ENCODE measurements around the gene NEDD1. TPM values are rescaled to one million over a fixed set of nuclear protein-coding genes. Genes with fewer than 3 reads are reported as not detected.

The NEDD1 gene
- 17.4 and 19.7 TPM in 2 replicates for polyA plus RNA-seq (2013)

GRCh38 chr12:96906849-96907670 lies at the start of gene NEDD1:
NEDD1 (plus strand) TSS chr12:96907257; CDS start chr12:96909760, 2,503 bp downstream.
- Histone ChIP-seq H2BK5ac (ENCODE audit: low read depth, low read length, poor library complexity) (peak within 1 kb of the TSS; percentile 83), H2AK5ac (ENCODE audit: low read length) (peak within 1 kb of the TSS; percentile 76)

GRCh38 chr12:96858162-96858561 lies 48.9 kb upstream of the NEDD1 start:
- Histone ChIP-seq H3K9me3 (ENCODE audit: insufficient read depth, low read depth, low read length) (no peaks in the 10 kb centered on the region), H3K79me2 (ENCODE audit: control insufficient read depth, insufficient read depth, low read length, poor library complexity) (no peaks in the 10 kb centered on the region), H3K79me1 (ENCODE audit: low read length) (peaks cover 3% of the 10 kb centered on the region), H3K36me3 (ENCODE audit: control insufficient read depth in 1 of 2, insufficient read depth in 2 of 2, low read length in 2 of 2) (no peaks in the 10 kb centered on the region), H3K4me1 (ENCODE audit: control insufficient read depth in 1 of 2, insufficient read depth in 2 of 2, low read length in 2 of 2) (peaks cover 0 to 2% of the 10 kb centered on the region in 2 experiments), H2AK5ac (ENCODE audit: low read length) (no peak overlapping the region), H3K4me3 (ENCODE audit: low read depth, low read length) (no peak overlapping the region), H3K4ac (ENCODE audit: low read depth, low read length) (no peak overlapping the region), H3K9ac (ENCODE audit: low read length) (no peak overlapping the region), H4K91ac (ENCODE audit: low read depth, low read length) (no peak overlapping the region), H3K27me3 (ENCODE audit: insufficient read depth, low read length) (no peaks in the 10 kb centered on the region), H3K14ac (ENCODE audit: low read length) (no peak overlapping the region), H2BK12ac (ENCODE audit: low read length) (no peak overlapping the region), H2AFZ (ENCODE audit: insufficient read depth, low read length, poor library complexity) (no peak overlapping the region), H3K23ac (ENCODE audit: low read length) (no peak overlapping the region), H4K8ac (ENCODE audit: low read depth, low read length) (no peak overlapping the region), H4K12ac (ENCODE audit: low read depth, low read length) (no peak overlapping the region), H3K18ac (ENCODE audit: low read length) (no peak overlapping the region), H2BK5ac (ENCODE audit: low read depth, low read length, poor library complexity) (no peak overlapping the region), H3K27ac (ENCODE audit: low read depth, low read length) (no peak overlapping the region), H2BK120ac (ENCODE audit: insufficient read depth, low read length, poor library complexity) (no peak overlapping the region), H3K4me2 (ENCODE audit: low read length) (no peak overlapping the region)
- no CpG with 5 or more reads among the region's 1 CpG for WGBS (ENCODE audit: extremely low coverage, insufficient coverage, insufficient read length)
- no peak for DNase-seq

More at GRCh38 chr12:96906849-96907670, at the start of gene NEDD1:
- H2AFZ ChIP-seq (ENCODE audit: insufficient read depth, low read length, poor library complexity) = peak within 1 kb of the TSS; percentile 95
- H3K27me3 ChIP-seq (ENCODE audit: insufficient read depth, low read length) = no peaks in the 10 kb centered on the region
- peak; percentile 61 to 75 for DNase-seq
- peak within 1 kb of the TSS; percentile 86 for H4K12ac ChIP-seq (ENCODE audit: low read depth, low read length)
- peak within 1 kb of the TSS; percentile 59 for H3K27ac ChIP-seq (ENCODE audit: low read depth, low read length)
- no peak within 1 kb of the TSS for H3K23ac ChIP-seq (ENCODE audit: low read length)
- peaks cover 11% of the 10 kb centered on the region for H3K79me2 ChIP-seq (ENCODE audit: control insufficient read depth, insufficient read depth, low read length, poor library complexity)
- H3K9me3 ChIP-seq (ENCODE audit: insufficient read depth, low read depth, low read length) = no peaks in the 10 kb centered on the region
- H3K14ac ChIP-seq (ENCODE audit: low read length) = peak within 1 kb of the TSS; percentile 96
- peak within 1 kb of the TSS; percentile 85 for H3K4me3 ChIP-seq (ENCODE audit: low read depth, low read length)
- H2BK12ac ChIP-seq (ENCODE audit: low read length) = peak within 1 kb of the TSS; percentile 65
- peak within 1 kb of the TSS; percentile 80 for H3K18ac ChIP-seq (ENCODE audit: low read length)
- H4K8ac ChIP-seq (ENCODE audit: low read depth, low read length) = peak within 1 kb of the TSS; percentile 98
- no CpG with 5 or more reads among the region's 68 CpGs for WGBS (ENCODE audit: extremely low coverage, insufficient coverage, insufficient read length)
- H2BK120ac ChIP-seq (ENCODE audit: insufficient read depth, low read length, poor library complexity) = peak within 1 kb of the TSS; percentile 92
- H4K91ac ChIP-seq (ENCODE audit: low read depth, low read length) = peak within 1 kb of the TSS; percentile 82
- H3K36me3 ChIP-seq (ENCODE audit: control insufficient read depth in 1 of 2, insufficient read depth in 2 of 2, low read length in 2 of 2) = no peaks in the 10 kb centered on the region
- peak within 1 kb of the TSS; percentile 34 for H3K9ac ChIP-seq (ENCODE audit: low read length)
- peak within 1 kb of the TSS; percentile 26 for H3K4ac ChIP-seq (ENCODE audit: low read depth, low read length)
- peak within 1 kb of the TSS; percentile 88 for H3K4me2 ChIP-seq (ENCODE audit: low read length)
- peaks cover 10% of the 10 kb centered on the region for H3K79me1 ChIP-seq (ENCODE audit: low read length)
- H3K4me1 ChIP-seq (ENCODE audit: control insufficient read depth in 1 of 2, insufficient read depth in 2 of 2, low read length in 2 of 2) = peaks cover 0 to 5% of the 10 kb centered on the region in 2 experiments

- H3K4ac ChIP-seq (ENCODE audit: low read depth, low read length) = no peak overlapping the region
- H3K23ac ChIP-seq (ENCODE audit: low read length) = no peak overlapping the region
- no peak for DNase-seq
- H4K8ac ChIP-seq (ENCODE audit: low read depth, low read length) = no peak overlapping the region
- H3K4me1 ChIP-seq (ENCODE audit: control insufficient read depth in 1 of 2, insufficient read depth in 2 of 2, low read length in 2 of 2) = peaks cover 0 to 8% of the 10 kb centered on the region in 2 experiments
- no peak overlapping the region for H4K12ac ChIP-seq (ENCODE audit: low read depth, low read length)
- H3K4me2 ChIP-seq (ENCODE audit: low read length) = no peak overlapping the region
- no CpG with 5 or more reads among the region's 2 CpGs for WGBS (ENCODE audit: extremely low coverage, insufficient coverage, insufficient read length)
- H2AFZ ChIP-seq (ENCODE audit: insufficient read depth, low read length, poor library complexity) = no peak overlapping the region
- H3K36me3 ChIP-seq (ENCODE audit: control insufficient read depth in 1 of 2, insufficient read depth in 2 of 2, low read length in 2 of 2) = no peaks in the 10 kb centered on the region
- no peak overlapping the region for H3K27ac ChIP-seq (ENCODE audit: low read depth, low read length)
- H2BK120ac ChIP-seq (ENCODE audit: insufficient read depth, low read length, poor library complexity) = no peak overlapping the region
- no peak overlapping the region for H2BK12ac ChIP-seq (ENCODE audit: low read length)
- no peak overlapping the region for H4K91ac ChIP-seq (ENCODE audit: low read depth, low read length)
- H3K9me3 ChIP-seq (ENCODE audit: insufficient read depth, low read depth, low read length) = no peaks in the 10 kb centered on the region
- H2AK5ac ChIP-seq (ENCODE audit: low read length) = no peak overlapping the region
- no peak overlapping the region for H3K4me3 ChIP-seq (ENCODE audit: low read depth, low read length)
- H3K79me2 ChIP-seq (ENCODE audit: control insufficient read depth, insufficient read depth, low read length, poor library complexity) = no peaks in the 10 kb centered on the region
- no peak overlapping the region for H2BK5ac ChIP-seq (ENCODE audit: low read depth, low read length, poor library complexity)
- H3K79me1 ChIP-seq (ENCODE audit: low read length) = peaks cover 5% of the 10 kb centered on the region
- no peak overlapping the region for H3K9ac ChIP-seq (ENCODE audit: low read length)
- H3K27me3 ChIP-seq (ENCODE audit: insufficient read depth, low read length) = no peaks in the 10 kb centered on the region
- no peak overlapping the region for H3K18ac ChIP-seq (ENCODE audit: low read length)
- no peak overlapping the region for H3K14ac ChIP-seq (ENCODE audit: low read length)
Measured at GRCh38 chr12:96861656-96862055, 45.4 kb upstream of the NEDD1 start.

- Histone ChIP-seq H3K4me3 (ENCODE audit: low read depth, low read length) (no peak overlapping the region), H3K4me2 (ENCODE audit: low read length) (no peak overlapping the region), H2AK5ac (ENCODE audit: low read length) (no peak overlapping the region), H3K4ac (ENCODE audit: low read depth, low read length) (no peak overlapping the region), H3K27ac (ENCODE audit: low read depth, low read length) (peak overlapping the region; percentile 54), H2BK12ac (ENCODE audit: low read length) (no peak overlapping the region), H3K36me3 (ENCODE audit: control insufficient read depth in 1 of 2, insufficient read depth in 2 of 2, low read length in 2 of 2) (no peaks in the 10 kb centered on the region), H3K27me3 (ENCODE audit: insufficient read depth, low read length) (no peaks in the 10 kb centered on the region), H3K18ac (ENCODE audit: low read length) (no peak overlapping the region), H3K79me2 (ENCODE audit: control insufficient read depth, insufficient read depth, low read length, poor library complexity) (no peaks in the 10 kb centered on the region), H3K14ac (ENCODE audit: low read length) (no peak overlapping the region), H3K23ac (ENCODE audit: low read length) (no peak overlapping the region), H4K12ac (ENCODE audit: low read depth, low read length) (no peak overlapping the region), H3K4me1 (ENCODE audit: control insufficient read depth in 1 of 2, insufficient read depth in 2 of 2, low read length in 2 of 2) (peaks cover 0 to 8% of the 10 kb centered on the region in 2 experiments), H2BK120ac (ENCODE audit: insufficient read depth, low read length, poor library complexity) (no peak overlapping the region), H3K79me1 (ENCODE audit: low read length) (peaks cover 5% of the 10 kb centered on the region), H3K9me3 (ENCODE audit: insufficient read depth, low read depth, low read length) (no peaks in the 10 kb centered on the region), H4K8ac (ENCODE audit: low read depth, low read length) (no peak overlapping the region), H2BK5ac (ENCODE audit: low read depth, low read length, poor library complexity) (no peak overlapping the region), H2AFZ (ENCODE audit: insufficient read depth, low read length, poor library complexity) (no peak overlapping the region), H4K91ac (ENCODE audit: low read depth, low read length) (no peak overlapping the region), H3K9ac (ENCODE audit: low read length) (no peak overlapping the region)
- DNase-seq = peak; percentile 22 to 75
- WGBS (ENCODE audit: extremely low coverage, insufficient coverage, insufficient read length) = no CpG with 5 or more reads among the region's 1 CpG
Measured at GRCh38 chr12:96862326-96862725, 44.7 kb upstream of the NEDD1 start.

All from trophoblast cell (in vitro differentiated cells and primary cell).